AG09309 (cell line): ENCODE data around the gene DNASE2B.
"Not testable (repeated sequence)": the region's sequence is repeated elsewhere in the genome, so short reads cannot be mapped to it uniquely, and the experiment has no call there.

Experiments used
- DNase-seq: peaks from one replicate; pipeline ENCODE4 v3.0.0-alpha.2; 2010; ENCODE audit warnings: low read depth
- H3K4me3 ChIP-seq: 2 replicates; pipeline ENCODE4 v1.5.1; 2011; ENCODE audit warnings: mild to moderate bottlenecking, low read depth, low read length, moderate library complexity; ENCODE audit not compliant: control insufficient read depth
- CTCF ChIP-seq: IDR thresholded peaks from 2 replicates; pipeline ENCODE4 v1.5.1; 2011; ENCODE audit warnings: mild to moderate bottlenecking, low read depth, low read length, inconsistent platforms; ENCODE audit not compliant: insufficient read depth, control insufficient read depth; ENCODE audit errors: missing control alignments

The DNASE2B gene

GRCh38 chr1:84434081-84434769, 35.9 kb downstream of the DNASE2B start:
- no peak for DNase-seq
- no peak for TF ChIP-seq CTCF
- H3K4me3 ChIP-seq, result no peak overlapping the region

GRCh38 chr1:84434801-84435549, 36.7 kb downstream of the DNASE2B start:
- H3K4me3 ChIP-seq, result no peak overlapping the region
- DNase-seq, result no peak
- no peak for TF ChIP-seq CTCF

- no peak for DNase-seq
- TF ChIP-seq CTCF, result no peak
- H3K4me3 ChIP-seq, result no peak overlapping the region
Observed at GRCh38 chr1:84436876-84437655, 38.8 kb downstream of the DNASE2B start.

- TF ChIP-seq CTCF, result peak; percentile 53
- peak; percentile 90 for DNase-seq
- H3K4me3 ChIP-seq, result no peak overlapping the region
Observed at GRCh38 chr1:84442256-84442655, 44.0 kb downstream of the DNASE2B start.

GRCh38 chr1:84442747-84443646, 44.7 kb downstream of the DNASE2B start:
- H3K4me3 ChIP-seq, DNase-seq: not testable (repeated sequence)

GRCh38 chr1:84448704-84449103, 50.4 kb downstream of the DNASE2B start:
- DNase-seq, H3K4me3 ChIP-seq: not testable (repeated sequence)

- DNase-seq, result no peak
Observed at GRCh38 chr1:84450910-84451309, 52.6 kb downstream of the DNASE2B start.

More at GRCh38 chr1:84450910-84451309, 52.6 kb downstream of the DNASE2B start:
- no peak for TF ChIP-seq CTCF
- H3K4me3 ChIP-seq, result no peak overlapping the region
